Right atrium auricular region (tissue), 2 donors: ENCODE measurements around the gene KIRREL3. TPM values are rescaled to one million over a fixed set of nuclear protein-coding genes. Genes with fewer than 3 reads are reported as not detected.

Source experiments
- DNase-seq: peaks from one replicate; pipeline ENCODE4 v3.0.0-alpha.2; 2019; ENCODE audit warnings: low spot score
- H3K27ac ChIP-seq, 2 donors: fragments of 200-600 bp; sonication (generic); 1 replicate in 1 of 2; 2 replicates in 1 of 2; pipeline ENCODE4 v1.5.1; 2016 to 2019
- H3K27me3 ChIP-seq, 2 donors: fragments of 200-600 bp; sonication (generic); one replicate each; pipeline versions ENCODE4 v1.5.1 to v1.6.0; 2017 to 2019
- H3K36me3 ChIP-seq: fragments of 200-600 bp; sonication (generic); one replicate; pipeline ENCODE4 v1.5.1; 2016
- H3K4me1 ChIP-seq, 2 donors: fragments of 200-600 bp; sonication (generic); one replicate each; pipeline versions ENCODE4 v1.5.1 to v1.6.0; 2017 to 2019
- H3K4me3 ChIP-seq, 2 donors: fragments of 200-600 bp; sonication (generic); 1 replicate in 1 of 2; 2 replicates in 1 of 2; pipeline ENCODE4 v1.5.1; 2017 to 2019; ENCODE audit warnings: mild to moderate bottlenecking in 1 of 2, moderate library complexity in 1 of 2
- H3K9me3 ChIP-seq, 2 donors: fragments of 200-600 bp; sonication (generic); one replicate each; pipeline ENCODE4 v1.5.1; 2019
- CTCF ChIP-seq, 2 donors: fragments of 200-600 bp; sonication (generic); IDR thresholded peaks; one replicate each; pipeline ENCODE4 v1.5.1; 2019; ENCODE audit warnings: antibody characterized with exemption in 2 of 2
- total RNA-seq, 2 donors: library from RNA; depleted of rRNA; stranded (reverse); fragments of >200 nt; gene quantifications; one replicate each; pipeline ENCODE4 v1.1.0, GENCODE V29; 2016

KIRREL3 gene
- total RNA-seq, 2 donors from 2014 or later, result 0.51 to 0.74 TPM

DNA sequence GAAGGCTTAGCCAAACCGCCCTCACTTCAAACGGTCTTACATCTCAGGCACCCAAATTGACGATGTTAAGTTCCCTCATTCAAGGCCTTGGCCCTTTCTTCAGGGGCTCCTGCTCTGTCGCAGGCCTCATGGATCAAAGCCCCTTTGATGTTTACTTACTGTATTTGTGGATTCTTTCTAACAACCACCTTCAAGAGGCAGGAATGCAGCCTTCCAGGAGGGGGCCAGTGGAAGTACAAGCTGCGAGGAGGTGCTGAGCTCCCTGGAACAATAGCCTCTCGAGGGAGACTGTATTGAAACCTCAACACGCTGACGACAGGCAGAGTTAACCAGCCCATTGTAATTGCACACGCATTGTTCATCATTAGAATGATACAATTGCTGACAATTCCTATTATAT is 436.0 kb downstream of the KIRREL3 start:
- no peak for TF ChIP-seq CTCF (IDR thresholded peaks at IDR 0.05)
- H3K4me3 ChIP-seq, result no peak overlapping the region
- no peaks in the 10 kb centered on the region for H3K9me3 ChIP-seq
- no peaks in the 10 kb centered on the region for H3K36me3 ChIP-seq
- H3K27me3 ChIP-seq, result no peaks in the 10 kb centered on the region
- DNase-seq, result no peak
- H3K27ac ChIP-seq, result no peak overlapping the region
- H3K4me1 ChIP-seq, result no peaks in the 10 kb centered on the region

- H3K27ac ChIP-seq, result no peak overlapping the region
- no peak overlapping the region for H3K4me3 ChIP-seq
- no peaks in the 10 kb centered on the region for H3K36me3 ChIP-seq
- H3K27me3 ChIP-seq, result no peaks in the 10 kb centered on the region
- no peak for TF ChIP-seq CTCF (IDR thresholded peaks at IDR 0.05)
- H3K4me1 ChIP-seq, result no peaks in the 10 kb centered on the region
- no peaks in the 10 kb centered on the region for H3K9me3 ChIP-seq
- no peak for DNase-seq
These were observed 439.2 kb downstream of the KIRREL3 start for GRCh38 chr11:126561327-126561893.

- no peak overlapping the region for H3K4me3 ChIP-seq
- DNase-seq, result no peak
- TF ChIP-seq CTCF (IDR thresholded peaks at IDR 0.05), result no peak
- H3K36me3 ChIP-seq, result no peaks in the 10 kb centered on the region
- H3K27me3 ChIP-seq, result no peaks in the 10 kb centered on the region
- H3K9me3 ChIP-seq, result no peaks in the 10 kb centered on the region
- no peak overlapping the region for H3K27ac ChIP-seq
- no peaks in the 10 kb centered on the region for H3K4me1 ChIP-seq
These were observed 440.3 kb downstream of the KIRREL3 start for GRCh38 chr11:126560221-126560620.

GRCh38 chr11:126548581-126549550 is 451.7 kb downstream of the KIRREL3 start:
- DNase-seq, result no peak
- Histone ChIP-seq H3K9me3 (no peaks in the 10 kb centered on the region), H3K4me1 (no peaks in the 10 kb centered on the region), H3K4me3 (no peak overlapping the region), H3K36me3 (no peaks in the 10 kb centered on the region), H3K27me3 (no peaks in the 10 kb centered on the region), H3K27ac (no peak overlapping the region)
- no peak for TF ChIP-seq CTCF (IDR thresholded peaks at IDR 0.05)

- no peak for DNase-seq
- no peaks in the 10 kb centered on the region for H3K36me3 ChIP-seq
- no peaks in the 10 kb centered on the region for H3K9me3 ChIP-seq
- H3K27ac ChIP-seq, result no peak overlapping the region
- H3K27me3 ChIP-seq, result no peaks in the 10 kb centered on the region
- no peak overlapping the region for H3K4me3 ChIP-seq
- no peaks in the 10 kb centered on the region for H3K4me1 ChIP-seq
- no peak for TF ChIP-seq CTCF (IDR thresholded peaks at IDR 0.05)
These were observed 452.9 kb downstream of the KIRREL3 start for GRCh38 chr11:126547691-126548090.
